ENCODE results near the gene CPED1. TPM values are rescaled to one million over a fixed set of nuclear protein-coding genes. Genes with fewer than 3 reads are reported as not detected.

CPED1 gene
- total RNA-seq (1 to 10 TPM in 1 of 5 experiments, under 1 TPM in 4; 0.10 to 4.5 (median 0.40) TPM), polyA plus RNA-seq (not detected), total RNA-seq (not detected)

DNA sequence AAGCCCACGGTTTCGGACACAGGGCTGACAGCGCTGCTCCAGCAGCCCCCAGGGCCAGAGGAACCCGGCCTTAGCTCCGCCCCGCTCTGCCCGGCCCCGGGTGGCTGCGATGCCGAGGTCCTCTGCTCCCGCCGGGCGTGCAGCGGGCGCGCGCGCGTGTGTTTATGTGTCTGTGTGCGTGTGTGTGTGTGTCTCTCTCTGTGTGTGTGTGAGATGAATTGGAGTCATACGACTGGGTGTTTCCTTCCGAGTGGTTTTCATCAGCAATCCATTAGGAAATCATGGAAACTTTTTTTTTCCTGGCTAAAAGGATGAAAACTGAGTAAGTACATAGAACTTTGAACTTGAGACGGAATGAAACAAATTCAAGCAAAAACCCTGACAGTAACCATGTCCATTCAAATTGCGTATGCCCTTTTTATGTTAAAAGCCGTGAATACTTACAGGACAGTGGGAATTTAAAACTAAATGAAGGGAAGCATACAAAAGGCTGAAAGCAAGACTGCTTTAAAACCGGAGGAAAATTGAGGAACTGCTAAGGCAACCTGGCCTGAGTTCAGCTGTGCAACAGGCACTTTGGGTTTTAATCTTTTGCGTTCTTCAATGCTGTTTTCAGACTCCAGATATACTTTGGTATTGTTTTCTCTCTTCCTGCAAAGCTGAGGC lies at the start of gene CPED1:
TSS of gene CPED1 (plus strand) at position 121 of the 666 bp plus-strand sequence. CDS start 911 bp downstream, outside the sequence.
- H3K4me3 ChIP-seq (ENCODE audit: low read length) = peak within 1 kb of the TSS; percentile 33
- DNase-seq (peak in 8 of 9 donors; percentile 8 to 50 (median 15)), ATAC-seq (peak; percentile 49)
- H3K27ac ChIP-seq (ENCODE audit: low read depth, low read length) = no peak within 1 kb of the TSS
- no peaks in the 10 kb centered on the region for H3K36me3 ChIP-seq (ENCODE audit: control insufficient read depth in 2 of 3, insufficient read depth in 3 of 3, low read length in 3 of 3)
- Mint-ChIP-seq H3K27ac (peak within 1 kb of the TSS in 1 of 9 donors; percentile 10), H3K9me3 (no peaks in the 10 kb centered on the region), H3K27me3 (peaks cover 46 to 66% (median 56%) of the 10 kb centered on the region in 5 donors), H3K4me3 (peak within 1 kb of the TSS; percentile 68 to 83 (median 80)), H3K36me3 (no peaks in the 10 kb centered on the region), H3K4me1 (peaks cover 7 to 24% (median 21%) of the 10 kb centered on the region in 7 donors)
- no peaks in the 10 kb centered on the region for H3K9me3 ChIP-seq (ENCODE audit: control insufficient read depth in 2 of 3, low read length in 3 of 3)
- intact Hi-C loops (cut with micrococcal nuclease) = loop anchor here (1.0 to 10.0 kb wide), 6 partner anchors 131 to 1006 kb away; partner anchors contain the start of genes FAM3C (in 1 of the 2) and TSPAN12 (in 1 of the 2)
- peaks cover 14 to 23% of the 10 kb centered on the region in 2 donors for H3K27me3 ChIP-seq (ENCODE audit: control insufficient read depth in 2 of 2, insufficient read depth in 2 of 2, low read length in 2 of 2)
- ChIA-PET POLR2A (interaction anchor here (1.3 kb wide), 1 partner anchor 14 kb away, joined by 5 read pairs; no protein-coding TSS in a partner anchor), CTCF (interaction anchor here (0.6 to 7.2 kb wide), 8 partner anchors 11 to 220 kb away, joined by 3 to 69 read pairs (median 4); no protein-coding TSS in a partner anchor)
- peaks cover 12 to 14% of the 10 kb centered on the region in 2 donors for H3K4me1 ChIP-seq (ENCODE audit: control insufficient read depth in 2 of 2, insufficient read depth in 2 of 2, low read length in 2 of 2)

DNA sequence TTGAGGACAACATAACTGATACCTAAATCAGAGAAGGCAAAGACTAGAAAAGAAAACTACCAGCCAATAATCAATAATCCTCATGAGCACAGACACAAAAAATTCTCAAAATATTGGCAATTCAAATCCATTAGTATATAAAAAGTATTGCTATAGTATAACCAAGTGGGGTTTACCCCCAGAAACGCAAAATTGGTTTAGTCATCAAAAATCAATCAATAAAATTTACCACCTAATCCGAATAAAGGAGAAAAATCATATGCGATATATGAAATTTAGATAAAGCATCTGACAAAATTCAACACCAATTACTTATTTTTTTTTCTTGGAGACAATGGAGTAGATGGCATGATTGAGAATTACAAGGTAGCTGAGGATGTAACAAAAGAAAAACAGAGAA lies 49.2 kb upstream of the CPED1 start:
- H3K36me3 ChIP-seq (ENCODE audit: control insufficient read depth in 2 of 3, insufficient read depth in 3 of 3, low read length in 3 of 3) = no peaks in the 10 kb centered on the region
- DNase-seq (no peak), ATAC-seq (no peak)
- Mint-ChIP-seq H3K4me3 (no peak overlapping the region), H3K36me3 (peaks cover 0 to 4% (median 0%) of the 10 kb centered on the region in 5 donors), H3K4me1 (no peaks in the 10 kb centered on the region), H3K27ac (no peak overlapping the region), H3K27me3 (peaks cover 0 to 18% (median 9%) of the 10 kb centered on the region in 5 donors), H3K9me3 (no peaks in the 10 kb centered on the region)
- intact Hi-C loops (cut with micrococcal nuclease) = no loop called here
- H3K4me1 ChIP-seq (ENCODE audit: control insufficient read depth in 2 of 2, insufficient read depth in 2 of 2, low read length in 2 of 2) = no peaks in the 10 kb centered on the region
- H3K27ac ChIP-seq (ENCODE audit: low read depth, low read length) = no peak overlapping the region
- no peaks in the 10 kb centered on the region for H3K27me3 ChIP-seq (ENCODE audit: control insufficient read depth in 2 of 2, insufficient read depth in 2 of 2, low read length in 2 of 2)
- CTCF ChIA-PET = interaction anchor here (0.7 to 1.5 kb wide), 3 partner anchors 13 to 145 kb away, joined by 3 read pairs; no protein-coding TSS in a partner anchor
- POLR2A ChIA-PET = no interaction called here
- H3K9me3 ChIP-seq (ENCODE audit: control insufficient read depth in 2 of 3, low read length in 3 of 3) = no peaks in the 10 kb centered on the region
- no peak overlapping the region for H3K4me3 ChIP-seq (ENCODE audit: low read length)

DNA sequence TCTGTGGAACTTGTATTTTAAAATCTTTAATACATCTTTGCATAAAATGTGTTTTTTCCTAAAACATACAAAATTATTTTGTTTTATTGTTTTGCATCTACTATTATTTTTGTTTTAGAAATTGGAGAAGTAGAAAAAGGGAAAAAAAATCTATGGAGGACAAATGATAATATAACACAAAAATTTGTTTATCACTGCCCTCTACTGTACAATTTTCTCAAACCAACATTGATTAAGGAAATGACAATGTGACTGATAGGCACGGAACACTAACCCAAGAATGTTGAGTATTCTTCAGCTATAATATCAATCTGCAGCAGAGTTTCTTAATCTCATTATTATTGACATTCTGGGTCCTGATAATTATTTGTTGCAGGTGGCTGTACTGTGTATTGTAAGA lies 47.4 kb upstream of the CPED1 start:
- H3K36me3 ChIP-seq (ENCODE audit: control insufficient read depth in 2 of 3, insufficient read depth in 3 of 3, low read length in 3 of 3) = no peaks in the 10 kb centered on the region
- peak; percentile 47 for ATAC-seq
- H3K27me3 ChIP-seq (ENCODE audit: control insufficient read depth in 2 of 2, insufficient read depth in 2 of 2, low read length in 2 of 2) = no peaks in the 10 kb centered on the region
- CTCF ChIA-PET = no interaction called here
- intact Hi-C loops (cut with micrococcal nuclease) = loop anchor here (1.0 to 10.0 kb wide), 4 partner anchors 86 to 149 kb away; partner anchors contain the start of gene TSPAN12 (in 1 of the 2)
- no peak overlapping the region for H3K4me3 ChIP-seq (ENCODE audit: low read length)
- H3K27me3 Mint-ChIP-seq = peaks cover under 1 to 28% (median 9%) of the 10 kb centered on the region in 5 donors
- no peak overlapping the region for H3K27ac Mint-ChIP-seq
- no peaks in the 10 kb centered on the region for H3K4me1 ChIP-seq (ENCODE audit: control insufficient read depth in 2 of 2, insufficient read depth in 2 of 2, low read length in 2 of 2)
- H3K9me3 Mint-ChIP-seq = no peaks in the 10 kb centered on the region
- peaks cover 0 to 4% (median 0%) of the 10 kb centered on the region in 5 donors for H3K36me3 Mint-ChIP-seq
- DNase-seq = no peak
- H3K4me3 Mint-ChIP-seq = no peak overlapping the region
- H3K27ac ChIP-seq (ENCODE audit: low read depth, low read length) = no peak overlapping the region
- H3K4me1 Mint-ChIP-seq = no peaks in the 10 kb centered on the region
- POLR2A ChIA-PET = no interaction called here
- no peaks in the 10 kb centered on the region for H3K9me3 ChIP-seq (ENCODE audit: control insufficient read depth in 2 of 3, low read length in 3 of 3)

DNA sequence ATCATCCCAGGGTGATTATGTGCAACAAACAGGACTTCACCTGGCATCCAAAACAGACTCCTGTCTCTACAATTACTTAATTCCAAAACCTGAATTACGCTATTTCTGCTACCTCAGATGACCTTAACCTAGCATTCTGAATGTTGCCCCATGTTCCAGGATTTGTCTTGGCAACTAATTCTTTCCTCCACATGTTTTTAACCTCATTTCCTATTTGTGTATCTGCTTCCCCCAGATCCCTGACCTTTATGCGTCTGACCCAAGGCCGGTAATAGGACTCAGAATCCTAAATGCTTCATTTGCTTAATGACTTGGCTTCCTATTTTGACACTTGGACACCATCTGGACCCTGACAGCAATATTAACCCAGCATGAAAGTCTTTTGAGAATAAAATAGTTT lies 46.7 kb upstream of the CPED1 start:
- Histone ChIP-seq H3K9me3 (ENCODE audit: control insufficient read depth in 2 of 3, low read length in 3 of 3) (no peaks in the 10 kb centered on the region), H3K4me3 (ENCODE audit: low read length) (no peak overlapping the region), H3K36me3 (ENCODE audit: control insufficient read depth in 2 of 3, insufficient read depth in 3 of 3, low read length in 3 of 3) (no peaks in the 10 kb centered on the region), H3K27me3 (ENCODE audit: control insufficient read depth in 2 of 2, insufficient read depth in 2 of 2, low read length in 2 of 2) (no peaks in the 10 kb centered on the region), H3K27ac (ENCODE audit: low read depth, low read length) (no peak overlapping the region), H3K4me1 (ENCODE audit: control insufficient read depth in 2 of 2, insufficient read depth in 2 of 2, low read length in 2 of 2) (no peaks in the 10 kb centered on the region)
- no peak overlapping the region for H3K4me3 Mint-ChIP-seq
- H3K27me3 Mint-ChIP-seq = peaks cover 6 to 33% (median 14%) of the 10 kb centered on the region in 5 donors
- no peaks in the 10 kb centered on the region for H3K4me1 Mint-ChIP-seq
- CTCF ChIA-PET = no interaction called here
- ATAC-seq = no peak
- H3K9me3 Mint-ChIP-seq = no peaks in the 10 kb centered on the region
- intact Hi-C loops (cut with micrococcal nuclease) = loop anchor here (1.0 to 10.0 kb wide), 4 partner anchors 87 to 150 kb away; partner anchors contain the start of gene TSPAN12 (in 1 of the 2)
- no peak overlapping the region for H3K27ac Mint-ChIP-seq
- peaks cover 0 to 3% (median 0%) of the 10 kb centered on the region in 5 donors for H3K36me3 Mint-ChIP-seq
- DNase-seq = no peak
- POLR2A ChIA-PET = no interaction called here

DNA sequence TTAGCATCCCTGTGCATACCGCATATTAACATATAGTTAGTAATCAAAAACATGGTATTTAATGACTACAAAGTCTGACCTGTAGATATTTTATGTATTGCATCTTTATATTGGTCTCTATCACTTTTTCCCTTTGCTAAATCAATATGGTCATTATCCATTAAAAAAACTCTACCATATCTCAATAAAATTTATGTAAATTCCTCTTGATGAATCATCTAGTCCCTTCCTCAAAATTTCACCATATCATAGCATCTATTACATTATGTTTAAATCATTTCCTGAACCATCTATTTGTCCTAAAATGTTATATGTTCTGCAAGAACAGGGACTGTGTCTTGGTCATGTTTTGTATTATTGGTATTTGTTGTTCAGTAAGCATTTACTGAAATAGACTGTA lies 45.6 kb upstream of the CPED1 start:
- H3K27ac ChIP-seq (ENCODE audit: low read depth, low read length) = no peak overlapping the region
- H3K4me3 Mint-ChIP-seq = no peak overlapping the region
- intact Hi-C loops (cut with micrococcal nuclease) = loop anchor here in 1 of 2 donors (10.0 kb wide), 1 partner anchor 88 kb away; the partner anchor contains the start of gene TSPAN12
- no peaks in the 10 kb centered on the region for H3K4me1 ChIP-seq (ENCODE audit: control insufficient read depth in 2 of 2, insufficient read depth in 2 of 2, low read length in 2 of 2)
- no peak for ATAC-seq
- CTCF ChIA-PET = no interaction called here
- H3K36me3 ChIP-seq (ENCODE audit: control insufficient read depth in 2 of 3, insufficient read depth in 3 of 3, low read length in 3 of 3) = no peaks in the 10 kb centered on the region
- no peaks in the 10 kb centered on the region for H3K9me3 ChIP-seq (ENCODE audit: control insufficient read depth in 2 of 3, low read length in 3 of 3)
- H3K27me3 Mint-ChIP-seq = peaks cover 8 to 36% (median 19%) of the 10 kb centered on the region in 5 donors
- H3K27me3 ChIP-seq (ENCODE audit: control insufficient read depth in 2 of 2, insufficient read depth in 2 of 2, low read length in 2 of 2) = no peaks in the 10 kb centered on the region
- DNase-seq = no peak
- no peak overlapping the region for H3K27ac Mint-ChIP-seq
- POLR2A ChIA-PET = no interaction called here
- no peaks in the 10 kb centered on the region for H3K9me3 Mint-ChIP-seq
- no peak overlapping the region for H3K4me3 ChIP-seq (ENCODE audit: low read length)
- no peaks in the 10 kb centered on the region for H3K36me3 Mint-ChIP-seq
- H3K4me1 Mint-ChIP-seq = no peaks in the 10 kb centered on the region

DNA sequence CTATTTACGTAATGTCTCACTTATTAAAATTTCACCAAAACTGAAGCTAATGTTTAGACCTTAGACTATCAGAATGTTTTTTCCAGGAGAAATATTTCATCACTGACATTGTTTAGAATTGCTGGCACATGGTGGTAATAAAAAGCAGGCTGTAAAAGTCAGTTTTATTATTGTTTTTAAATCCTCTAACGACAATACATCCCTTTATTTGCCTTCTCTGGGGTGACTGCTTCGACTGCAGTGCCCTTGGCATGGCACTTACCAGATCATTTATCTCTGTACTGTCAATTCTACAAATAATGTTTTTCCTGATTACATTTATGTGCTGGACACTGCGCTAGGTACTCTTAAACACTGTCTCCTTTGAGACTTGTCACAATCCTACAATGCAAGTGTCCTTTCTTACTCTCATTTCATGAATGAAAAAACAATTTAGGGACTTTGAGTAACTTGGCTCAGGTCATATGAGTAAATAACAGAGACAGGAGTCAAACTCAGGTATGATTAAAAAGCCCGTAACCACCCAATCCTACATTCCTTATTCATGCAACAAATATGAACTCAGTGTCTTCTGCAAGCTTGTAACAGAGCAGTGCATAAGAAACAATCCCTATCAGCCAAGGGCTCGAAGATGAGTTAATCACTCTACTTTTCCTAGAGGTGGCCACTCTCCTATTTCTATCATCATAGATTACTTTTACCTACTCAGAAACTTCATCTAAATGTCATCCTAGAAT lies 43.5 kb upstream of the CPED1 start:
- intact Hi-C loops (cut with micrococcal nuclease) = loop anchor here in 1 of 2 donors (10.0 kb wide), 1 partner anchor 90 kb away; the partner anchor contains the start of gene TSPAN12
- Mint-ChIP-seq H3K4me3 (no peak overlapping the region), H3K9me3 (peaks cover 0 to 1% (median 0%) of the 10 kb centered on the region in 11 donors)

More for the DNA sequence above, 43.5 kb upstream of the CPED1 start:
- Mint-ChIP-seq H3K27ac (no peak overlapping the region), H3K36me3 (no peaks in the 10 kb centered on the region), H3K27me3 (peaks cover 15 to 31% (median 20%) of the 10 kb centered on the region in 5 donors), H3K4me1 (peaks cover 6 to 9% (median 8%) of the 10 kb centered on the region in 7 donors)
- H3K36me3 ChIP-seq (ENCODE audit: control insufficient read depth in 2 of 3, insufficient read depth in 3 of 3, low read length in 3 of 3) = no peaks in the 10 kb centered on the region
- no peaks in the 10 kb centered on the region for H3K9me3 ChIP-seq (ENCODE audit: control insufficient read depth in 2 of 3, low read length in 3 of 3)
- DNase-seq (no peak), ATAC-seq (no peak)
- no peaks in the 10 kb centered on the region for H3K4me1 ChIP-seq (ENCODE audit: control insufficient read depth in 2 of 2, insufficient read depth in 2 of 2, low read length in 2 of 2)
- H3K4me3 ChIP-seq (ENCODE audit: low read length) = no peak overlapping the region
- ChIA-PET POLR2A (no interaction called here), CTCF (no interaction called here)
- no peak overlapping the region for H3K27ac ChIP-seq (ENCODE audit: low read depth, low read length)
- H3K27me3 ChIP-seq (ENCODE audit: control insufficient read depth in 2 of 2, insufficient read depth in 2 of 2, low read length in 2 of 2) = no peaks in the 10 kb centered on the region
